ENCODE measurements around the gene SLC26A1.

- no peak for TF ChIP-seq CTCF (optimal IDR thresholded peaks at IDR 0.05 in 1 of 3, IDR thresholded peaks at IDR 0.05 in 1 of 3, conservative IDR thresholded peaks at IDR 0.05 in 1 of 3; ENCODE audit: extremely low read depth in 1 of 3, insufficient read depth in 2 of 3, low read length in 3 of 3)
- TF ChIP-seq EZH2 (IDR thresholded peaks at IDR 0.05; ENCODE audit: low read length) = no peak
Measured at GRCh38 chr4:1027915-1028238, 34.7 kb upstream of the SLC26A1 start.
